Measurements from ENCODE around the gene NOTUM.

NOTUM gene

GRCh38 chr17:81998691-81999438, 37.9 kb upstream of the NOTUM start:
- no peak for TF ChIP-seq ZNF514 (tag by site-specific recombination; IDR thresholded peaks at IDR 0.05)
- TF ChIP-seq SCRT2 (tag by site-specific recombination; IDR thresholded peaks at IDR 0.05), result no peak
- TF ChIP-seq ZNF366 (tag by site-specific recombination; conservative IDR thresholded peaks at IDR 0.05), result no peak
- no peak for TF ChIP-seq REPIN1 (tag by site-specific recombination; IDR thresholded peaks at IDR 0.05; ENCODE audit: low read depth)
- TF ChIP-seq ZNF529 (tag by site-specific recombination; IDR thresholded peaks at IDR 0.05; ENCODE audit: insufficient replicate concordance), result no peak
- no peak for TF ChIP-seq GLIS2 (tag by site-specific recombination; IDR thresholded peaks at IDR 0.05)
- TF ChIP-seq OSR2 (tag by site-specific recombination; IDR thresholded peaks at IDR 0.05), result no peak
- peak; percentile 91 for TF ChIP-seq ZNF677 (tag by site-specific recombination; IDR thresholded peaks at IDR 0.05)
- Histone ChIP-seq H3K36me3 (ENCODE audit: control insufficient read depth in 2 of 2, insufficient read depth in 1 of 2, low read length in 2 of 2) (peaks cover 0 to 6% of the 10 kb centered on the region in 2 experiments; a peak in 1 of 3 replicates), H3K27ac (ENCODE audit: extremely low read depth, low read depth, low read length) (no peak overlapping the region), H3K9me3 (ENCODE audit: control insufficient read depth, insufficient read depth, low read depth, low read length) (no peaks in the 10 kb centered on the region), H3K4me1 (ENCODE audit: control insufficient read depth, insufficient read depth, low read length) (peaks cover 6% of the 10 kb centered on the region; the same call in 1 of the 2 replicates), H3K4me3 (ENCODE audit: low read depth, low read length) (no peak overlapping the region)
- POLR2A ChIA-PET, result interaction anchor here (0.7 kb wide), 1 partner anchor 190 kb away, joined by 5 read pairs; no protein-coding TSS in a partner anchor
- CTCF ChIA-PET, result interaction anchor here (0.6 kb wide), 1 partner anchor 39 kb away, joined by 3 read pairs; no protein-coding TSS in a partner anchor

DNA sequence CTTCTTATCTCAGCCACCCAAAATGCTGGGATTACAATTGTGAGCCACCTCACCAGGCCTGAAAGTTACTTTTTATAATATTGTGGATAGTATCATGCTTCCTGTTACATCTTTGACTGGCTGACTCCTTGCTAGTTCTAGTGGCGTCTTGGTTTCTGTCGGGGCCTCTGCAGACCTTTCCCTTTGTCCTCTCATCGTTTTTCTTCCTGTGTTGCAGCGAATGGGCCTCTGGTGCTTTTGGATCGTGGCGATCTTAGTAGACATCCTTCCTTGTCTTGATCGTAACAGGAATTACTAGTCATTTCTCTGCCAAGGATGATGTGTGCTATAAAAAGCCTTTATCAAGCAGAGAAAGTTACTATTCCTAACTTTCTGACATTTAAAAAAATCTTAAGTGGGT, 37.2 kb upstream of the NOTUM start:
- H3K9me3 ChIP-seq (ENCODE audit: control insufficient read depth, insufficient read depth, low read depth, low read length), result no peaks in the 10 kb centered on the region
- peaks cover 0 to 6% of the 10 kb centered on the region in 2 experiments; a peak in 1 of 3 replicates for H3K36me3 ChIP-seq (ENCODE audit: control insufficient read depth in 2 of 2, insufficient read depth in 1 of 2, low read length in 2 of 2)
- H3K27ac ChIP-seq (ENCODE audit: extremely low read depth, low read depth, low read length), result no peak overlapping the region
- no peak overlapping the region for H3K4me3 ChIP-seq (ENCODE audit: low read depth, low read length)
- ChIA-PET CTCF (interaction anchor here (0.6 to 1.3 kb wide), 2 partner anchors 39 to 203 kb away, joined by 3 to 5 read pairs; no protein-coding TSS in a partner anchor), POLR2A (no interaction called here)
- no peaks in the 10 kb centered on the region; the same call in 1 of the 2 replicates for H3K4me1 ChIP-seq (ENCODE audit: control insufficient read depth, insufficient read depth, low read length)
- TF ChIP-seq ZNF302 (tag by site-specific recombination; IDR thresholded peaks at IDR 0.05; ENCODE audit: low read depth), result no peak
- TF ChIP-seq ZFHX2 (tag by site-specific recombination; conservative IDR thresholded peaks at IDR 0.05), result no peak
- TF ChIP-seq ZNF184 (tag by site-specific recombination; IDR thresholded peaks at IDR 0.05), result no peak

GRCh38 chr17:81996757-81997441, 35.9 kb upstream of the NOTUM start:
- POLR2A ChIA-PET, result interaction anchor here (0.6 to 0.9 kb wide), 6 partner anchors 12 to 296 kb away, joined by 3 to 5 read pairs (median 4); no protein-coding TSS in a partner anchor
- no peak overlapping the region for H3K4me3 ChIP-seq (ENCODE audit: low read depth, low read length)
- H3K36me3 ChIP-seq (ENCODE audit: control insufficient read depth in 2 of 2, insufficient read depth in 1 of 2, low read length in 2 of 2), result peaks cover 0 to 6% of the 10 kb centered on the region in 2 experiments; a peak in 1 of 3 replicates

More at GRCh38 chr17:81996757-81997441, 35.9 kb upstream of the NOTUM start:
- TF ChIP-seq ZBTB6 (tag by site-specific recombination; IDR thresholded peaks at IDR 0.05) (peak; percentile 97), ZNF362 (tag by site-specific recombination; IDR thresholded peaks at IDR 0.05) (no peak)
- Histone ChIP-seq H3K9me3 (ENCODE audit: control insufficient read depth, insufficient read depth, low read depth, low read length) (no peaks in the 10 kb centered on the region), H3K27ac (ENCODE audit: extremely low read depth, low read depth, low read length) (no peak overlapping the region), H3K4me1 (ENCODE audit: control insufficient read depth, insufficient read depth, low read length) (peaks cover 2% of the 10 kb centered on the region)
- CTCF ChIA-PET, result interaction anchor here (0.6 to 1.4 kb wide), 6 partner anchors 23 to 342 kb away, joined by 3 to 7 read pairs (median 4); partner anchors contain the start of genes CENPX and NOTUM

Measured in HEK293 (cell line).